H4 (cell line): ENCODE data around the gene RNF208. TPM values are rescaled to one million over a fixed set of nuclear protein-coding genes. Genes with fewer than 3 reads are reported as not detected.

Experiments
- DNase-seq: peaks from one replicate; pipeline ENCODE4 v3.0.0-alpha.2; 2015; ENCODE audit warnings: low spot score
- total RNA-seq: library from RNA; depleted of rRNA; stranded (reverse); fragments of >200 nt; shearing (Covaris generic); gene quantifications from 2 replicates; pipeline ENCODE4 v1.2.3, GENCODE V29; 2014

RNF208 gene
- total RNA-seq, 1 experiment from 2014 or later = not detected

GRCh38 chr9:137191691-137192447 is 30.2 kb downstream of the RNF208 start:
- no peak for DNase-seq

GRCh38 chr9:137191245-137191644 is 30.8 kb downstream of the RNF208 start:
- no peak for DNase-seq

DNA sequence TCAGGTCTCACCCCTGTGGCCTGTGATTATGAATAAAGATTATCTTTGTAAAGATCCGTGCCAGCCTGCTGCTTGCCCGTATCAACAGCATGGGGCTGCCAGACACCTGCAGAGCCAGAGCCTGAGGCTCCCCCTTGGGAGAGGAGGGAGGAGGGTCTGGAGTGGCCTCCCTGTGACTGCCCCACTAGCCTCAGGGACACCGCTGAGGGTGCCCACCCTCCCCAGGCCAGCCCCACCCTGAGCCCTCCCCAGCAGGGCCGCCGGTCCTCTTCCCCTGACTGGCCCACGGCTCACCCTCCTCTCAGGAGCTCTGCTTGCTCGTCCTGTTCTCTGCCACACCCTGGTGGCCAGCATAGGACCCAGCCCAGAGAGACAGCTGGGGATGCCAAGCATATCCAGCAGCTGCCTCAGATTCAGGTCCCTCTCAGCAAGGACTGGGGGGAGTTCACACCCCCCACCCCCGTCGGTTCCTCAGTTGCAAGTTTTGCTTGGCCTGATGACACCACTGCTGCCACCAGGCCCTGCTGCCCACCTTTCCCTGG is 31.7 kb downstream of the RNF208 start:
- no peak for DNase-seq

DNA sequence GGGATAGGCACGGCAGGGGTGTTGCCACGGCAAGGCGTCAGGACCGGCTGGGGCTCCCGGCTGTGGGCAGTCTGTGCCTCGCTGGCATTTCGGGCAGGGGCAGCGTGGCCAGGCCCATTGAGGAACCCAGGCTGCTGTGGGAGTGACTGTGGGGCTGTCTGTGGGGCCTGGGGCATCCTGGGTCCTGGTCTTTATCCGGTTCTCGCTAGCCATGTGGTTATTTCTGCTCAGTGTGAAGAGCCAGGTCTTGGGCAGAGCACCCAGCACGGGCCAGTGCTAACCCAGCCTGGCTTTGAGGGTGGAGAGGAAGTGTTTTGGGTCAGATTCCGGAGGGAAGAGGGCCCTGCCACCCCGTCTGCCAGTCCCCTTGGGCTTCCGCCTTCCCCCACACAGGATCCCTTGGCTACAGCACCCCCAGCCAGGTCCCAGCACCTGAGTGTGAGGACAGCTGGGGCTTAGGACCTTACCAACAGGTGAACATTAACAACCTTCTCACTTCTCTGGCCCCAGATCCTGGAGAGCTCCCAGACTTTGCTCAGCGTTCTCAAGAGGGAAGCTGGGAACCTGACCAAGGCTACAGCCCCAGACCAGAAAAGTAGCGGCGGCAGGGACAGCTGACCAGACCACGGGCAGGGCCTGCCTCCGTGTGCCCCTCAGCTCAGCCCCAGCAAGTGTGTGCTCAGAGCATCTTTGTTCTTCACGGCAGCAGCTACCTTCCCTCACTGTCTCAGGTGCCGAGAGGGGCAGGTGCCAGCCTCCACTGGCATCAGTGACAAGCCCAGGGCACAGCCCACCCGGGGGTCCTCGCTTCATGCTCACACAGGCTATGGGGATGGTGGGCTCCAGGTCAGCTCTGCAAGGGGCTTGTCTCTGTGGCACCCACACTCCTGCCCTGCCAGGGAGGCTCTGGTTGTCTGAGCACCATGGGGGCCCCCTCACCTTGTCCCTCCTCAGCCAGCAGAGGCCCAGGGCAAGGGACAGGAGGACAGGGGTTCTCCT is 32.4 kb downstream of the RNF208 start:
- DNase-seq = no peak

- peak; percentile 87 for DNase-seq
Measured at GRCh38 chr9:137188490-137189296, 33.3 kb downstream of the RNF208 start, which contains the start of the genes ANAPC2 and SSNA1. Gene ANAPC2, minus strand, starts transcription at chr9:137188560. Its CDS starts 28 bp downstream, at chr9:137188532. Gene SSNA1, plus strand, starts transcription at chr9:137188676. Its CDS starts 51 bp downstream, at chr9:137188727.

DNA sequence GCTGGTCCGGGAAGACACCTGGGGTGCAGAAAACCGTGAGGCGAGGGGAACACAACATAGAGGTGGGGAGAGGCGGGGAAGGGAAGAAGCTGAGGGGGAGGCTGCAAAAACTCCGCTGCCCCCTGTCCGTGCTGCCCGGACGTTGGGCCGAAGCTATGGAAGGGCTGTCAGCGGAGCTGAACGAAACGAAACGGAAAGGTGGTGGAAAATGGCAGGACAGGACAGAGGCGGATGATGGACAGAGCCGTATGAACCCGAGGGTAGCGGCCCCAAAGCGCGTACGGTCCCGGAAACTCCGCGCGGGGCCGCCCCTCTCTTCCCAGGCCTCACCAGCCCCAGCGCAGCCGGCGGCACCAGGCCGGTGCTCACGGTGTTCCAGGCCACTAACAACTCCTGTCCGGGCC is 34.0 kb downstream of the RNF208 start:
- DNase-seq = no peak

- no peak for DNase-seq
Measured at GRCh38 chr9:137187386-137187785, 34.7 kb downstream of the RNF208 start.

DNA sequence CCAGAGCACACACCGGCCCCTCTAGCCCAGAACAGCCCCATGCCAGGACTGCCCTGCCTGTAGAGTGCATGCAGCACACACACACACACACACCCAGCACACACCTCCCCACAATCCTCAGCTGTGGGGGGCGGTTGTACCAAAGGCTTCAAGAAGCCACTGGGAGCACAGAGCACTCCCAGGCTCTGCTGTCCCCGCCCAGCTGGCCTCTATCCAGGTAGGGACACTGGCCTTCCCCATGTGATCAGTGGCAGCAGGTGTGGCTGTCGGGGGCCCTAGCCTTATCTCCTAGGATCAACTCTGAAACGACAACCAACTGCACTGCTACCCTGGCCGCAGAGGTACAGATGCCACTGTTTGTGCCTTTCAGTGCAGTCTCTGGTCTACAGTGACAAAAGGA is 35.7 kb downstream of the RNF208 start:
- no peak for DNase-seq

GRCh38 chr9:137185921-137186320 is 36.1 kb downstream of the RNF208 start:
- no peak for DNase-seq

GRCh38 chr9:137184881-137185660 is 37.0 kb downstream of the RNF208 start:
- DNase-seq = no peak

- DNase-seq = no peak
Measured at GRCh38 chr9:137183980-137184595, 38.0 kb downstream of the RNF208 start.

- DNase-seq = no peak
Measured at GRCh38 chr9:137182836-137183235, 39.2 kb downstream of the RNF208 start.

DNA sequence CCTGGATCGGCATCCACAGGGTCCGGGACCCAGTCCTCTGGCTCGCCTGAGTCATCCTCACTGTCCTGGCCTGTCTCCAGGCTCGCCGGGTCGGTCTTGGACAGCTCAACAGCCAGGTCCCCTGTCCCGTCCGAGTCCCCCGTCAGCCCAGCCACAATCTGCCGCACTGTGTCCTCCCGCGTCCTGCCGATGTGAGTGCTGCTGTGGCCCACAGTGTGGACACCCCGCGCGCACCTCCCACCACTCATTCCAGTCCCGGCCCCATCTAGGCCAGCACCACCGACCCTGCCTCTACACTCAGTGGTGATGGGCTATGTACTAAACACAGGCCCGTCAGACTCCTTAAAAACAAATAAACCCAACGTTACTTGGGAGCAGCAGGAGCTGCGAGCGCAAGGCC is 40.4 kb downstream of the RNF208 start:
- no peak for DNase-seq

GRCh38 chr9:137180491-137180890 is 41.5 kb downstream of the RNF208 start:
- no peak for DNase-seq

DNA sequence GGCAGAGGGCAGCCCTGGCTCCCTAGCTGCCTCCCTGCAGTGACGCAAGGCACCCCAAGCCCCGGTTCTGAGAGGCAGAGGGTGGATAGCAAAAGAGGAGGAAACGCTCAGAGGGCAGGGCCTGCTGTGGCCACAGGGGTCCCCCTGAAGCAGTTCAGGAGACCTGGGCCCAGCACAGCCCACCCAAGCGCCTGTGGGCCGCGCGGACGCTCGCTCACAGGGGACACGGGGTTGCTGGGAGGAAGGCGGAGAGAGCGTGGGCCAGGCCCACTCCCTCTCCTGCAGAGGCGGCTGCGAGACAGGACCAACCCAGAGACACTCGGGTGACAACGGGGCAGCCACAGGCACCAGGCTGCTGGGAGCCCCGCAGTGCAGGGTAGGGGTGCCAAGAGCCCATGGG is 42.3 kb downstream of the RNF208 start:
- no peak for DNase-seq

DNA sequence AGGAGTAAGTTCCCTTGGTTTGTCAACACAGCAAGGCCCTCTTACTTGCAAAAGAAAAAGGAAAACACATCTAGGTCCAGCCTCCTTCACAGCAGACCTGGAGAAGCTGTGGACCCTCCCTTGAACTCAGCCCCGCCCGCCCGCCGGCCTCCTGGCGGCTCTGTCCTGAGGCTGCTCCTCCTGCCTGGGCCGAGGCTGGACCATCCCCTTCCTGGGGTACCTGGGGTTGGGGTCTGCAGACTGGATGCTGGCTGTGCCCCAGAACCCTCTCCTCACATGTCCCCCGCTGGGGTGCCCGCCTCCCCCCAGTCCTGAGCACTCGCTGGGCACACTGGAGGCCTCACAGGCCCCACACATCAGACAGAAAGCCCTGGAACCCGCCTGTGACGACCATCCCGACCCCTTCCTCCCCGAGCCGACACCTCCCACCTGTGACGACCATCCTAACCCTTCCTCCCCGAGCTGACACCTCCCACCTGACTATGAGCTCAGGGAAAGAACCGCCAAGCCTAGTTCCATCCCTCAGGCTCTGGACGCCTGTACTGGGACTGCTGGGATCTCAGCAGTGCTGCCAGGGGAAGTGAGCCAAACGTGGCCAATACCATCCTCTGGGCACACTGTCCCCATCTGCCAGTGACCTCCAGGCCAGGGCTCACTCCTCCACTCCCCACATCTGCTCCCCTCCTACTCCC is 43.0 kb downstream of the RNF208 start:
- DNase-seq = no peak

DNA sequence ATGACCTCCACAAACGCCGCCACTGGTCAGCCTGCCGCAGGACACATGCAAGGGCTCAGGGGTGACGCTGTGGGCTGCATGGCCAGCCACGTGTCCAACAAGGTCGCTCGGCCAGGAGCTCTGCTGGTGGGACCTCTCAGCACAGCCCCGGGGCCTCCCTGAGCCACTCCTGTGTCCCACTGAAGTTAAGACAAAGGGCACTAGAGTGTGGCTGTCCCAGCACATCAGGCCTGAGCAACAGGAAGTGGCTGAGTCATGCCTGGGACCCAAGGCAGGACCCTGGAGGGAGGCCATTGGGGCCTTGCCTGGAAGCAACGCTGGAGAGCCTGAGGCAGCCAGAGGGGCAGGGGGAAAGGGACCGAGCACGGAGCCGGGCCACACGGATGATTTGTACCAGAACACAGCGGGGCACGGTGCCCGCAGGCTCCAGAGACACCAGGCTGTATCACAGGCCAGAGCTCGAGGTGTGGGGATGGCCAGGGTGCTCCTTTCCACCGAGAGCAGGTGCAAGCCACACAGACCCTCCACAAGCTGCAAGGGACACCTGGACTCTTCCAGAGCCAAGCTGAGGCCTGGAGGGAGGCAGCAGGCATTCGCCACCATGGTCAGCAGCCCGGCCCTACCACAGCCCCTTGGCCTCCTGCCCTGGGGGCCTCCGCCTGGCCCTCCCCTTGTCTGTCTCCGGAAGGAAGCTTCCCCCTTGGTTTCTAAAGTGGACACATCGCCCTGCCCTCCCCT is 43.7 kb downstream of the RNF208 start:
- DNase-seq = no peak

GRCh38 chr9:137176302-137177182 is 45.5 kb downstream of the RNF208 start:
- DNase-seq = no peak
